GM19023 (cell line): ENCODE data around the gene RAB43.
"Not testable (repeated sequence)": the region's sequence is repeated elsewhere in the genome, so short reads cannot be mapped to it uniquely, and the experiment has no call there.

ENCODE experiments used
- ATAC-seq: cut with Tn5 transposase; IDR thresholded peaks from one replicate; pipeline ENCODE4 v1.9.1; 2021; ENCODE audit warnings: mild to moderate bottlenecking, moderate library complexity; ENCODE audit not compliant: unreplicated experiment

Gene RAB43

DNA sequence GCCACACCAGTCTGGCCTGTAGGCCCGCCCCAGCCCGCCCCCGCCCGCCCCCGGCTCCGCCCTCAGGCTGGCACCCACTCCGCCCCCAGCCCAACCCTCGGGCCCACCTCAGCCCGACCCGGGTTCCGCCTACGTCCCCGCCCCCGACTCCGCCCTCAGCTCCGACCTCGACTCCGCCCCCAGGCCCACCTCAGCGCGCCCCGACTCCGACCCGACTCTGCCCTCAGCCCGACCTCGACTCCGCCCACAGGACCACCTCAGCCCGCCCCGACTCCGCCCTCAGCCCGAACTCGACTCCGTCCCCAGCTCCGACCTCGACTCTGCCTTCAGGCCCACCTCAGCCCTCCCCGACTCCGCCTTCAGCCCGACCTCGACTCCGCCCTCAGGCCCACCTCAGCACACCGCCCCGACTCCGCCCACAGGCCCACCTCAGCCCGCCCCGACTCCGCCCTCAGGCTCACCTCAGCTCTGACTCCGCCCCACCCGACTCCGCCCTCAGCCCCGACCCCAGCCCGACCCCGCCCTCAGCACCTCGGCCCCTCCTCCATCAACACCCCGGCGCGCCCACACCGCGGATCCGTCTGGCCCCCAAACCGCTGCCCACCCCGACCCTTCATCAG, at the start of gene RAB43:
RAB43 (minus strand) TSS at position 13 of the 620 bp plus-strand sequence. CDS start 315 bp downstream, outside the sequence.
- ATAC-seq: peak; percentile 53

- no peak for ATAC-seq
Observed at GRCh38 chr3:129166579-129167332, 45.2 kb upstream of the RAB43 start.

DNA sequence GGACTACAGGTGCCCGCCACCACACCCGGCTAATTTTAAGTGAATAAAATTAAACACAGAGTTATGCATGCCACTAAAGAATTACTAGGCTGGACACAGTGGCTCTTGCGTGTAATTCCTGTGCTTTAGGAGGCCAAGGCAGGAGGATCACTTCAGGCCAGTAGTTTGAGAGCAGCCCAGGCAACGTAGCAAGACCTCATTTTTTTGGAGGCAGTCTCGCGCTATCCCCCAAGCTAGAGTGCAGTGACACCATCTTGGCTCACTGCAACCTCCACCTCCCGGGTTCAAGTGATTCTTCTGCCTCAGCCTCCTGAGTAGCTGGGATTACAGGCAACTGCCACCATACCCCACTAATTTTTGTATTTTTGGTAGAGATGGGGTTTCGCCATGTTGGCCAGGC, 44.0 kb upstream of the RAB43 start:
- ATAC-seq: not testable (repeated sequence)

DNA sequence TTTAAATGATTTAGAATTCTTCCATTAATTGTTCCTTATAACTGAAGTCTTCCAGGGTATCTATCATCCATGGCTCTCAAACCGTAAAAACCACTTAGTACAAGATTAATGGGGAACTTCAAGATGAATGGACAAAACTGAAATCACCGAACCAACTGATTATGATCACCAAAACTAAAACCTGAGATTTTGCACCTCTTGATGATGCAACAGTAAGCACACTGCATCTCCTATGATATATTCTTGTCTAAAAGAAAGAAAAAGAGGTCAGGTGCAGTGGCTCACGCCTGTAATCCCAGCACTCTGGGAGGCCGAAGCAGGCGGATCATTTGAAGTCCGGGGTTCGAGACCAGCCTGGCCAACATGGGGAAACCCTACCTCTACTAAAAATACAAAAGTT, 42.9 kb upstream of the RAB43 start:
- no peak for ATAC-seq

DNA sequence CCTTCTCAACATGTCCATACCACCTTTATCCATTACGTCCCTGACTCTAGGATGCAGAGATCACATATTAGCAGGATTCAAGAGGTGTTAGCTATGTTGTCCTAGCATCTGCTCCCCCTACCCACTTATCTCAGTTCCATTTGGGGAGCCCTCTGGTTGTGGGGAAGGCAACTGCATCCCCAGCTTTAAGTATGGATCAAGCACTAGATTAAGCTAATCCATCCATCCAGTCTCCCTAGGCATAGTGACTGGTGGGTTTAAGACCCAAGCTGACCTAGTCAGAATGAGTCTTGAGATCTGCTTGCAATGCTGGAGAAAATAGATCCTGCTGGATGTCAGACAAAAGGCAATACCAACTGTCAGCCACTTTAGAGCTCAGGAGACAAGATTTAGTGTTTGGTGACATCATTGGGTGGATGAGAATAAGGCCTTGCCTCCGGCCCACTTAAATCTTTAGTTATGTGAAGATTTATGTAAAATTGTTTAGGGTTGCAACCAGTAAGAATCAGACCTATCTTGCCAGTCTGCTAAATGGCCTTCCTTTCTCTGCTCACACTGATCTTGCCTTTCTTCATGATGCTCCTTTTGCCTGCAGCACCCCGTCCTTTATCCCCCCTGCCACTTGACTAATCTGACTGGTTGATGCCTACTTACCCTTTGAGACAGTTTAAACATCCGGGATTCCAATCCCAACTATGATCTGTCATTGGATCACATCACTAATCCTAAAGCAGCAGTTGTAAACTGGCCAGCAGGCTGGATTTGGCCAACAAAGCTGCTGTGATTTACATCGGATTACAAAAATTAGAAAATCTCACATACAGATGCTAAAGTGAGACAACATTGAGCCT, 41.4 kb upstream of the RAB43 start:
- ATAC-seq: no peak

- no peak for ATAC-seq
Observed at GRCh38 chr3:129161860-129162271, 40.3 kb upstream of the RAB43 start.

DNA sequence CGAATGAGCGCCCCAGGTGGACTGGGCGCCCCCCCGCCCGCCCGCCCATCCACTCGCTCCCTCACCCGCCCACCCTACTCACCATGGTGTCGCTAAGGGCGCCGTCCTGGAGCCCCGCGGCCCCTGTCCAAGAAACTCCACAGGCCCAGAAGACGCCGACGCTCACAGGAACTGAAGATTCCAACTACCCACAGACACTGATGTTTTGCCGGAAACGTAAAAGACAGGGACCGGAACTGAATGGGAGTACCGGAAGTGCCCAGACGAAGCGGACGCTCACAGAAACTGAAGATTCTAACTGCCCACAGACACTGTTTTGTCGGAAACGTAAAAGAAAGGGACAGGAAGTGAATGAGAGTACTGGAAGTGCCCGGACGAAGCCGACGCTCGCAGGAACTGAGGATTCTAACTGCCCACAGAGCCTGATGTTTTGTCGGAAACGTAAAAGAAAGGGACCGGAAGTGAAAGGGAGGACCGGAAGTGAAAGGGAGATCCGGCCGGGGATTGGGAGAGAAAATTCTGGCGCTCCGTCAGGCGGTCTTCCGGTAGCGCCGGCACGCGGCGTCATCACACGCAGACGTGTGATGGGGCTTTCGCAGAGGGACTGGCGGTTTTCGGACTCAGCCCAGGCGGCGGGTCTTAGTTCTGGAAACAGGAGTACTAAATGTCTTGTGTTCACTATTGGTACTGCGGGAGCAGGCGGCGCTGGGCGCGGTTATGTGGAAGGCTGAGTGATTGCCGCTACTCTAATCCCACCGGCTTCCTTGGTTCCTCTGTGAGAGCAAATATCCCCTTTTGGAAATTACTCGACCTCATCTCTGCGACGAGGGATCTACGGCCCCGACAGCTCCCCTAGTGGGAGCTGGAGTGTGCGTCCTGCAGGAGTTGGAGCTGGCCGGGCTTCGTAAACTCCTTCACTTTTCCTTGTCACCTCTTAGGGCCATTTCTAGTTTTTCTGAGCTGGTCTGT, 39.6 kb upstream of the RAB43 start, which contains the start of gene ISY1:
ISY1 (minus strand) TSS at position 173 of the 969 bp plus-strand sequence; CDS start at position 85, 88 bp downstream.
- ATAC-seq: peak; percentile 78

DNA sequence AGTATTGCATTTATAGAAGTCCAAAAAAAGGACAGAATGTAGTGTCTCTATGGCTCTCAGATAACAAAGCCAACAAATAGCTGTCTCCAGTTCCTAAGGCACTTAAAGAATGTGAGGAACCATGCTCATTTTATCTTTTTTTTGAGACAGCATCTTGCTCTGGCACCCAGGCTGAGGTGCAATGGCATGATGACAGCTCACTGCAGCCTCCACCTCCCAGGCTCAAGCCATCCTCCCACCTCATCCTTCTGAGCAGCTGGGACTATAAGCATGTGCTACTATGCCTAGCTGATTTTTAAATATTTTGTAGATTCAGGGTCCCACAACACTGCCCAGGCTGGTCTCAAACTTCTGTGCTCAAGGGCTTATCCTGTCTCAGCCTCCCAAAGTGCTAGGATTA, 23.2 kb upstream of the RAB43 start:
- ATAC-seq: no peak

DNA sequence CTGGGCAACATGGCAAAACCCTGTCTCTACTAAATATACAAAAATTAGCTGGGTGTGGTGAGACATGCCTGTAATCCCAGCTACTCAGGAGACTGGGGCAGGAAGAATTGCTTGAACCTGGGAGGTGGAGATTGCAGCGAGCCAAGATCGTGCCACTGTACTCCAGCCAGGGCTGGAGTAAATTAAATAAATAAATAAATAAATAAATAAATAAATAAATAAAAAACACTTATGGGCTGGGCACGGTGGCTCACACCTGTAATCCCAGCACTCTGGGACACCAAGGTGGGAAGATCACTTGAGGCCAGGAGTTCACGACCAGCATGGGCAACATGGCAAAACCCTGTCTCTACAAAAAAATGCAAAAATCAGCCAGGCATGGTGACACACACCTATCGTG, 19.4 kb upstream of the RAB43 start:
- ATAC-seq: not testable (repeated sequence)

DNA sequence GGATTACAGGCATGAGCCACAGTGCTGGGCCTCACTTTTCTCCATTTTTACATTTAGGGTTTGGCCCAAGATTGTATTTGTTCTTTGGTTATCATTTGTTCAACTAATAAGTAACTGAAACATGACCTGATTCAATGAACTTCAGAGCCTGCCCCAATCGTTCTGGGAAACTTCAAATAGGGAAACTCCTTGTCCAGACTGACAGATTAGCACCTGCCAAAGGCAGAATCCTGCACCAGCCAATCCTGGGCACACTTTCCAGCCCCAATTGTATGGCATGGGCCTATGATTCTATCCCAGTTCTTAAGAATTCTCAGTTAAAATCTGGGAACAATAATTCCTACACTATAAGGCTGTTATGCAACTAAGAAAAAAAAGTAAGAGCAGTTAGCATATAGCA, 18.3 kb upstream of the RAB43 start:
- no peak for ATAC-seq

GRCh38 chr3:129136275-129136674, 14.7 kb upstream of the RAB43 start:
- not testable (repeated sequence) for ATAC-seq

DNA sequence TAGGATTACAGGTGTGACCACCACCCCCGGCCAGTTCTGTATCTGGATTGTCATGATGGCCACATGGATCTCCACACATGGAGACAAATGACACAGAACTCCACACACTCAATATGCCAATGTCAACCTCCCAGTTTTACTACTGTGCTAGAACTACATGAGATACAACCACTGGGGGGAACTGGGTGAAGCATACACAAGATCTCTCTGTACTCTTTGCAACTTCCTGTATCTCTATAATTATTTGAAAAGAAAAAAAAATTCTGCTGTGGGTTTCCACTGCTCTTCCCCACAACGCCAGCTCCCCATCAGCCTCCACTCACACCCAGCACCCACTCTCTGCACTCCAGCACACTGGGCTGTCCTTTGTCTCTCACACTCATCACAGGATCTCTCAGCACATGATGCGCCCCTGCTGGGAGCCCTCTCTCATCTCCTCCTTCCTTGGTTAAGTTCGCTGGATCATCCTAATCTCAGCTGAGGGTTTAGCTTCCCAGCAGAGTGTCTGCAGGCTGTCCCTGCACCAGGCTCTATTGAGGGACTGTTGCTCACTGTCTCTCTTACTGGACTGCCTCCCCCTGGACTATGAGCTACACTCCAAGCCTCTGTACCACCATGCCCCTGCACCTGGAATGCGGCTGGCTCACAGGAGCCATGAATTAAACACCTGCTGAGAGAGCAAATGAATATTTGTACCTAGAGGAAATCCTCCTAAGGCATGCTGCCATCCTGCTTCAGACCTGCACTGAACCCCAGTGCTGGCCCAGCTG, 10.7 kb upstream of the RAB43 start:
- ATAC-seq: no peak

DNA sequence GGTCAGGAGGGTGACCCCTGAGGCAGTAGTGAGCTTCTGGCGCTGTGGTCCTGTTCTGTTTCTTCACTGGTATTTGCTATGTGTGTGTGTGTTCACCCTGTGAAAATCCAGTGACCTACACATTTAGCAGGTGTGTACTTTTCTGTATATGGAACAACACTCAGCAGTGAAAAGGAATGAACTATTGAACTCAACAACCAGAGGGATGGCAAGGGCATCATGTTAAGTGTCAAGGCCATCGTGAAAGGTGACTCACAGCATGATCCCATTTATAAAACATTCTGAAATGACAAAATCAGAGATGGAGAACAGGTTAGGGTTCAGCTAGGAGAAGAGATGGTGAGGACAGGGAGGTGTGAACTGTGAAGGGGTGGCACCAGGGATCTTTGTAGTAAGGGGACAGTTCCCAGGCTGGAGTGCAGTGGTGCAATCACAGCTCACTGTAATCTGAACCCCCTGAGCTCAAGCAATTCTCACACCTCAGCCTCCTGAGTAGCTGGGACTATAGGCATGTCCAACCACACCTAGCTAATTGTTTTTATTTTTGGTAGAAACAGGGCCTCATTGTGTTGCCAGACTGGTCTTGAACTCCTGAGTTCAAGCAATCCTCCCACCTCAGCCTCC, 10.0 kb upstream of the RAB43 start:
- no peak for ATAC-seq

DNA sequence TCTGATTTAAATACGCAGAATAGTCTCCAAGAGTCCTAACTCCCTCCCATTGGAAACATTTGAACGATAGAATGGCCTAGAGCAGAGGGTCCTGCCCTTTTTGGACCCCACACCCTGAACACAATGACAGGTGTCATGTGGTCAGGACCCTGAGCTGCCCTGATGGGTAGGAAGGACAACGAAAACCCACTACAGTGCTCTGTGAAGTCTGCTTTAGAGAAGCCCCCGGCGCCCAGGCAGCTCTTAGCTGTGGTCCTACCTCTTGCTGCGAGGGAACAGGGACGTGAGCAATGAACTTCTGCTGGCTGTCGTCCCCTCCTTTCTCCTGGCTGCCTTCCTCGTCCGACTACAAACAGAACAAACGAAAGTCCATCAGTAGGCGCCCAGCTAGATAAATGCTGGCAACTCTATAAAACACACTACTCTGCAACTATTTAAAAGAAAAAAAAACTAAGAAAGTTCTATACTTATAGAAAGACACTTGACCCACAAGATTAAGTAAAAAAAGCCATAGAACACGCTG, 8.7 kb upstream of the RAB43 start:
- no peak for ATAC-seq

DNA sequence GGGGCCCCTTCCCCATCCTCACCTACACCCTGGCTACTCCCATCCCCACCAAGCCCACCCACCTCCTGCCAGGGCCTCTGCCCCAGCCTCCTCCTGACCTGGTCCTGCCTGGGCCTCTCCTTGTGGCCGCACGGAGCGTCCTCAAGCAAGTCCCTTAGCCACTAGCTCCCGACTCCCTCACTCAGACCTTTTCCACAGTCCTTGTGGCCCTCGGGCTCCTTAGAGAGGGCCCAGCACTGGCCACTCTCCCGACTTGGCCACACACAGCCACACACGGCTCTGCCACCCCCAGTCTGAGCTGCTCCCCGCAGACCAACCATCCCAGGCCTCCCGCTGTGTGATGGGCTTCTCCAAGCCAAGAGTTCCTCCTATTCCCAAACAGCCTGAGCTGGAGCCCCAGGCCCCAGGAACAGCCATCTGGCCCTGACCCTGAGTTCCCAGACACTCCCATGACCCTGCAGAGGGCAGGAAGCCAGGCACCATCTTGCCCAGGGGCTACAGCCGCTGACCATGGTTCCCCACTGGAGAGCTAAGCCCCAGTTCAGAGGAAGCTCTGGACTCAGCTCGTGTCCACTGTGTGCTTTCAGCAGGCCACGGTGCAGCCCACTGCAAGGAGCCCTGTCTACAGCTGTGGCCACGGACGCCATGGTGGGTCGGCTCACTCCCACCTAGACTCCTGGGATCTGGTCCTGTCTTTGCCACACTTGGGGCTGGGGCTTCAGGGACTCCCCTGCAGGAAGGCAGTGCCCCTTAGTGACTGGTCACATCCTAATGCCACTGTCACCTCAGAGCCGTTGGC, 7.0 kb upstream of the RAB43 start:
- ATAC-seq: no peak

GRCh38 chr3:129126726-129127280, 5.2 kb upstream of the RAB43 start:
- ATAC-seq: no peak

GRCh38 chr3:129123314-129124060, 1.9 kb upstream of the RAB43 start:
- ATAC-seq: no peak
